Thoracic aorta (tissue), 2 donors: ENCODE data around the gene KRT81. TPM values are rescaled to one million over a fixed set of nuclear protein-coding genes. Genes with fewer than 3 reads are reported as not detected.

Experiments
- ATAC-seq: fragments of 150-250 bp; one replicate; pipeline ENCODE4 v1.8.0; 2017; ENCODE audit warnings: low read depth; ENCODE audit not compliant: insufficient number of reproducible peaks, low FRiP score
- DNase-seq: peaks from one replicate; pipeline ENCODE4 v3.0.0-alpha.2; 2020; ENCODE audit warnings: low spot score
- H3K27ac ChIP-seq, 2 donors: fragments of 200-600 bp; sonication (generic); 1 replicate in 1 of 2; 2 replicates in 1 of 2; pipeline ENCODE4 v1.5.1; 2016; ENCODE audit warnings: mild to moderate bottlenecking in 2 of 2, moderate library complexity in 2 of 2
- H3K27me3 ChIP-seq: fragments of 200-600 bp; sonication (generic); replicated peaks from 2 replicates; pipeline ENCODE4 v1.6.0; 2016; ENCODE audit warnings: mild to moderate bottlenecking; ENCODE audit not compliant: insufficient read depth
- H3K36me3 ChIP-seq: fragments of 200-600 bp; sonication (generic); one replicate; pipeline ENCODE4 v1.5.1; 2016
- H3K4me1 ChIP-seq, 2 donors: fragments of 200-600 bp; sonication (generic); 1 replicate in 1 of 2; 2 replicates in 1 of 2; pipeline versions ENCODE4 v1.5.1 to v1.6.0; 2016; ENCODE audit warnings: low read depth in 2 of 2, mild to moderate bottlenecking in 1 of 2; ENCODE audit not compliant: control insufficient read depth in 1 of 2
- H3K4me3 ChIP-seq: fragments of 200-600 bp; sonication (generic); 2 replicates; pipeline ENCODE4 v1.5.1; 2016; ENCODE audit warnings: mild to moderate bottlenecking
- H3K9me3 ChIP-seq: fragments of 200-600 bp; sonication (generic); 2 replicates; pipeline ENCODE4 v1.5.1; 2016
- CTCF ChIP-seq: fragments of 200-600 bp; sonication (generic); IDR thresholded peaks from one replicate; pipeline ENCODE4 v1.5.1; 2019; ENCODE audit warnings: antibody characterized with exemption
- total RNA-seq, 2 donors: library from RNA; depleted of rRNA; stranded (reverse); fragments of >200 nt; gene quantifications; one replicate each; pipeline versions ENCODE4 v1.1.0 to v1.2.3, GENCODE V29; 2016

KRT81 gene
- total RNA-seq, 2 donors from 2014 or later: 5.1 TPM; not detected in 1

GRCh38 chr12:52278575-52279421, 12.5 kb downstream of the KRT81 start:
- peak; percentile 39 for ATAC-seq
- H3K9me3 ChIP-seq: no peaks in the 10 kb centered on the region
- H3K4me3 ChIP-seq: peak overlapping the region; percentile 62
- H3K27me3 ChIP-seq: no peaks in the 10 kb centered on the region
- peak; percentile 99 for TF ChIP-seq CTCF
- H3K4me1 ChIP-seq: peaks cover 20 to 33% of the 10 kb centered on the region in 2 donors
- DNase-seq: no peak
- H3K27ac ChIP-seq: peak overlapping the region in 1 of 2 donors; percentile 73
- no peaks in the 10 kb centered on the region for H3K36me3 ChIP-seq

GRCh38 chr12:52277486-52278245, 13.7 kb downstream of the KRT81 start:
- H3K27ac ChIP-seq: no peak overlapping the region
- DNase-seq (no peak), ATAC-seq (no peak)
- no peak overlapping the region for H3K4me3 ChIP-seq
- H3K9me3 ChIP-seq: no peaks in the 10 kb centered on the region
- H3K4me1 ChIP-seq: peaks cover 20 to 33% of the 10 kb centered on the region in 2 donors
- H3K27me3 ChIP-seq: no peaks in the 10 kb centered on the region
- no peak for TF ChIP-seq CTCF
- H3K36me3 ChIP-seq: no peaks in the 10 kb centered on the region

- no peaks in the 10 kb centered on the region for H3K9me3 ChIP-seq
- no peak overlapping the region for H3K27ac ChIP-seq
- DNase-seq: no peak
- H3K4me3 ChIP-seq: no peak overlapping the region
- H3K27me3 ChIP-seq: no peaks in the 10 kb centered on the region
- H3K4me1 ChIP-seq: peaks cover 12 to 25% of the 10 kb centered on the region in 2 donors
- TF ChIP-seq CTCF: no peak
- H3K36me3 ChIP-seq: no peaks in the 10 kb centered on the region
- no peak for ATAC-seq
Measured at GRCh38 chr12:52275686-52276085, 15.6 kb downstream of the KRT81 start.

GRCh38 chr12:52274521-52275120, 16.7 kb downstream of the KRT81 start, which contains the start of gene KRT86:
KRT86 (plus strand) TSS chr12:52274645; CDS start chr12:52301917, 27,272 bp downstream.
- no peak for DNase-seq
- Histone ChIP-seq H3K9me3 (no peaks in the 10 kb centered on the region), H3K27ac (no peak within 1 kb of the TSS), H3K4me1 (peaks cover 6 to 14% of the 10 kb centered on the region in 2 donors), H3K4me3 (no peak within 1 kb of the TSS), H3K36me3 (no peaks in the 10 kb centered on the region), H3K27me3 (no peaks in the 10 kb centered on the region)
- no peak for TF ChIP-seq CTCF
- ATAC-seq: no peak

GRCh38 chr12:52271158-52271557, 20.2 kb downstream of the KRT81 start:
- TF ChIP-seq CTCF: no peak
- H3K27me3 ChIP-seq: no peaks in the 10 kb centered on the region
- H3K36me3 ChIP-seq: no peaks in the 10 kb centered on the region
- DNase-seq (no peak), ATAC-seq (no peak)
- no peaks in the 10 kb centered on the region for H3K9me3 ChIP-seq
- no peak overlapping the region for H3K4me3 ChIP-seq
- no peaks in the 10 kb centered on the region for H3K4me1 ChIP-seq
- H3K27ac ChIP-seq: no peak overlapping the region
